Epithelial cell of esophagus (primary cell): ENCODE measurements around the gene PCBP3.
"Not testable (repeated sequence)": the region's sequence is repeated elsewhere in the genome, so short reads cannot be mapped to it uniquely, and the experiment has no call there.

Experiments used
- DNase-seq: peaks from one replicate; pipeline ENCODE4 v3.0.0; 2010; ENCODE audit warnings: low read depth
- H3K4me3 ChIP-seq: 2 replicates; pipeline ENCODE4 v1.5.1; 2011; ENCODE audit warnings: mild to moderate bottlenecking, low read length, control low read depth
- TF ChIP-seq, protein P1 (sequence below): IDR thresholded peaks from 2 replicates; pipeline ENCODE4 v1.5.1; 2011; ENCODE audit warnings: low read depth, mild to moderate bottlenecking, low read length, control low read depth, inconsistent platforms; ENCODE audit not compliant: insufficient read depth; ENCODE audit errors: missing control alignments

Gene PCBP3

DNA sequence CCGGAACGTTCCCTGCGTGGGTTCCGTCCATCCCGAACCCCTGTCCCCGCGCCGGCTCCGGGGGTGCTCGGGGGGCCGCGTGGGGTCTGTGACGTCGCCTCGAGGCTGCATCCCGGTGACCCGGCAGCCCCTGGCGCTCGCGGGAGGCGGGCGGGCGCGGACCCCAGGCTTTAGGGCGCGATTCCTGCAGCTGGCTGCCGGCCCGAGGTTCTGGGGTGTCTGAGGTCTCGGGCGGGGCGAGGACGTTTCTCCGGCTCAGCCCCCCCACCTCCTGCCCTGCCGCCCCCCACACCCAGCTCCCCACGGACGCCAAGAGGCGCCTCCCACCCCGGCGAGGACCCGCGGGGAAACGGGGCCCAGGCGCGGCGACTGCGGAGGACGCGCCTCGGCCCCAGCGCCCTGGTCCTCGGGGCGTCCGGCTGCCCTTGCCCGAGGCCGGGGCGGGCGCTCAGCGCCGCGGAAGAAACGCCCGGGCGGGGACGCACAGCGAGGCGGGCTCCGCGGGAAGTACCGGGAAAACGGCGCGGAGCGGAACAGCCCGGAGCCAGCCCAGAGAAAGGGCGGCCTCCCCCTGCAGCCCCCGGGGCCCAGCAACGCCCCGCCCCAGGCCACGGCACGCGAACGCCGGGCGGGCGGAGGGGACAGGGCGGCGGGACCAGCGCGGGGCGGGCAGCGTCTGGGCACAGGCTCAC is 1.3 kb upstream of the PCBP3 start:
- DNase-seq = no peak
- TF ChIP-seq, protein P1, sequence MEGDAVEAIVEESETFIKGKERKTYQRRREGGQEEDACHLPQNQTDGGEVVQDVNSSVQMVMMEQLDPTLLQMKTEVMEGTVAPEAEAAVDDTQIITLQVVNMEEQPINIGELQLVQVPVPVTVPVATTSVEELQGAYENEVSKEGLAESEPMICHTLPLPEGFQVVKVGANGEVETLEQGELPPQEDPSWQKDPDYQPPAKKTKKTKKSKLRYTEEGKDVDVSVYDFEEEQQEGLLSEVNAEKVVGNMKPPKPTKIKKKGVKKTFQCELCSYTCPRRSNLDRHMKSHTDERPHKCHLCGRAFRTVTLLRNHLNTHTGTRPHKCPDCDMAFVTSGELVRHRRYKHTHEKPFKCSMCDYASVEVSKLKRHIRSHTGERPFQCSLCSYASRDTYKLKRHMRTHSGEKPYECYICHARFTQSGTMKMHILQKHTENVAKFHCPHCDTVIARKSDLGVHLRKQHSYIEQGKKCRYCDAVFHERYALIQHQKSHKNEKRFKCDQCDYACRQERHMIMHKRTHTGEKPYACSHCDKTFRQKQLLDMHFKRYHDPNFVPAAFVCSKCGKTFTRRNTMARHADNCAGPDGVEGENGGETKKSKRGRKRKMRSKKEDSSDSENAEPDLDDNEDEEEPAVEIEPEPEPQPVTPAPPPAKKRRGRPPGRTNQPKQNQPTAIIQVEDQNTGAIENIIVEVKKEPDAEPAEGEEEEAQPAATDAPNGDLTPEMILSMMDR = no peak
- no peak overlapping the region for H3K4me3 ChIP-seq

DNA sequence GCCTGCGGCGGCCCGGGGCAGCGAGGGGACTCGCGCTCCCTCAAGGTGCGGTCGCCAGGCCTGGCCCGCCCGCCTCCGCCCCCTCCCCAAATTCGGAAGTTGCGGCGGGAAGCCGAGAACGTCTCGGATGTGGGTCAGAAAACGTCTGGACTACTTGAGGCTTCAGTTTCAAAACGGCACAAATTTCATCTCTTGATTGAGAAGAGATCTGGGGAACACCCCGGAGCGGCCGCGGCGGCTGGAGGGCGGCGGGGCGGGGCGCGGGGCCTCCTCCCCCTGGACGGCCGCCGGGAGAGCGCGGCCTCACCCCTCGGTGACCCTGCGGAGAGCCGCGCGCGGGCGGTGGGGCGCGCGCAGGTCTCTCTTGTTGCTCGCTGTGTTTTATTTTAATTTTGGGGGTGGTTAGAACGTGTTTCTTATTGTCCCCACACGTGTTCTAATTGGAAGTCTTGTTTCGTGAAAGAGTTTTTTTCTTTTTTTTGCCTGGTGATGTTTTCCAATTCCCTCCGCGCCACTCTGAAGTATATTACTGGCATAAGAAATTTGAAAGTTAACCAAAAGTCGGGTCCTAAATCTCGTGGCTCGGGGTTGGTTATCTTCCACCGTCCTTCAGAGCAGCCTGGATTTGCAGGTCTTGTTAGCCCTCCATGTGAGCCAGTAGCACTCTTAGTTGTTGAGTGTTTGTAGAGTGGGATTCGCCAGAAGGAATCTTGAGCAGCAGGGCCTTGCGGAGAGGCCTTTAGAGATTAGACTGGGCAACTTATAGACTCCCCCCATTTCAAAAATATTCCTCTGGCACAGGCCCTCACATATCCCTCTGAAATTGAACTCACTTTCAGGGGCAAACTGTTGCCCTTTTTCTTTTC is 749 bp downstream of the PCBP3 start:
- no peak for DNase-seq
- TF ChIP-seq, protein P1 = no peak
- no peak overlapping the region for H3K4me3 ChIP-seq

DNA sequence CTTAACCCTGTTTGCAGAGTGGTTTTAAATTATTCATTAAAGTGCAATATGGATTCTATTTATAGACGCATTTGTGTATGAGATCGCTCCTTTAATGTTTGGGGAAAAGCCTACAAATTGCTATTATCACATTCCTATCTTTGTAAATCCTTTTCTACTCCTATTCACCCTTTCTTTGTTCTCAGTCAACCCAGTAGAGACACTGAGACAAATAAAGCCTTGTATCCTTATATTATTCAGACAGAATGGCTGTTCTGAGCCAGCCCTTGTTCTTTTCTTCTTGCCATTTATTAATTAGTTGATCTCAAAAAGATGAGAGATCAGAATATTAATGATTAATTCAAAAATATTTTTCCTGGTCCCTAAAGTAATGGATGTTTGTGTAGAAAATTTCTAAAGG is 8.4 kb downstream of the PCBP3 start:
- H3K4me3 ChIP-seq = no peak overlapping the region
- DNase-seq = no peak
- TF ChIP-seq, protein P1 = no peak

DNA sequence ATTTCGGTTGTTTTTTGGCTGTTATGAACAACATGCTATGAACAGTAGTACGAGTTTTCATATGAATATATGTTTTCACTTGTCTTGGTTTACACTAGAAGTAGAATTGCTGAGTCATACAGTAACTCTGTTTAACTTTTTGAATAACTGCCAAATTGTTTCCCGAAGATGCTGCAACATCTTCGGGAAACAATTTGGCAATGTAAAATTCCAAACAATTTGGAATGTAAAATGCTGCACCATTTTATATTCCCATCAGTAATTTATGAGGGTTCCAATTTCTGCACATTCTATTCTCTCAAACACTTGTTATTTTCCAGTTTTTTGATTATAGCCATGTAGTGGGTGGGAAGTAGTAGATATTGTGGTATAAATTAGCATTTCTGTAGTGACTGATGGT is 11.6 kb downstream of the PCBP3 start:
- TF ChIP-seq, protein P1 = no peak
- no peak overlapping the region for H3K4me3 ChIP-seq
- DNase-seq = no peak

DNA sequence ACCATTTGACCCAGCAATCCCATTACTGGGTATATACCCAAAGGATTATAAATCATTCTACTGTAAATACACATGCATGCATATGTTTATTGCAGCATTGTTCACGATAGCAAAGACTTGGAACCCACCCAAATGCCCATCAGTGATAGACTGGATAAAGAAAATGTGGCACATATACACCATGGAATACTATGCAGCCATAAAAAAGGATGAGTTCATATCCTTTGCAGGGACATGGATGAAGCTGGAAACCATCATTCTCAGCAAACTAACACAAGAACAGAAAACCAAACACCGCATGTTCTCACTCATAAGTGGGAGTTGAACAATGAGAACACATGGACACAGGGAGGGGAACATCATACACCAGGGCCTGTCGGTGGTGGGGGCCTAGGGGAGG is 12.6 kb downstream of the PCBP3 start:
- H3K4me3 ChIP-seq, DNase-seq: not testable (repeated sequence)

DNA sequence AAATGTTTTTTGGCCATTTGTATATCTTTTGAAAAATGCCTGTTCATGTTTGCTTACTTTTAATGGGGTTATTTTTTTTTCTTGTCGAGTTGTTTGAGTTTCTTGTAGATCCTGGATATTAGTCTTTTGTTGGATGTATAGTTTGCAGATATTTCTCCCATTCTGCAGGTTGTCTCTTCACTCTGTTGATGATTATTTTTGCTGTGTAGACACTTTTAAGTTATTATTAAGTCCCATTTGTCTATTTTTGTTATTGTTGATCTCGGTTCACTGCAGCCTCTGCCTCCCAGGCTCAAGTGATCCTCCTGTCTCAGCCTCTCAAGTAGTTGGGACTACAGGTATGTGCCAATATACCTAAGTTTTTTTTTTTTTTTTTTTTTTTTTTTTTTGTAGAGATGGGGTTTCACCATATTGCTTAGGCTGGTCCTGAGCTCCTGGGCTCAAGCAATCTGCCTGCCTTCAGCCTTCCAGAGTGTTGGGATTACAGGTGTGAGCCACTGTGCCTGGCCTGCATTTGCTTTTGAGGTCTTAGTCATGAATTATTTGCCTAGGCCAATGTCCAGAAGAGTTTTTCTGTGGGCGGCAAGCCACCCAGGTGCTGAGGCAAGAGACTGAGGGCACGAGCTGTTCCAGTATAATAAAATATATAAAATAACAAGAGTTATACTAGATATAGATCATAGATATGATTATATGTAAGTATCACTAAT is 18.5 kb downstream of the PCBP3 start:
- not testable (repeated sequence) for H3K4me3 ChIP-seq, DNase-seq

DNA sequence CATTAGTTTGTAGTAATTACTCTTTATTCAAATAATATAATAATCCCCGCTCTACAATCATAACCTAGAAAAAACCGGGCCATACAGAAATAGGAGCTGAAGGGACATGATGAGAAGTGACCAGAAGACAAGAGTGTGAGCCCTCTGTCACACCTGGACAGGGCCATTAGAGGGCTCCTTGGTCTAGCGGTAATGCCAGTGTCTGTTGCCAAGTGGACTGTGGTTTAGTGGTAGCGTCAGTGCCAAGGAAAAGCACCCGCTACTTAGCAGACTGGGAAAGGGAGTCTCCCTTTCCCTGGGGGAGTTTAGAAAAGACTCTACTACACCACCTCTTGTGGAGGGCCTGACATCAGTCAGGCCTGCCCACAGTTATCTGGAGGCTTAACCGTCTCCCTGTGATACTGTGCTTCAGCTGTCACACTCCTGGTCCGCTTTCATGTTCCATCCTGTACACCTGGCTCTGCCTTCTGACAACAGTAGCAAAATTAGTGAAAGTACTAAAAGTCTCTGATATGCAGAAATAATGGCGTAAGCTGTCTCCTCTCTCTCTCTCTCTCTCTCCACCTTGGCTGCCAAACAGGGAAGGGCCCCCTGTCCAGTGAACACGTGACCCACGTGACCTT is 19.2 kb downstream of the PCBP3 start:
- not testable (repeated sequence) for H3K4me3 ChIP-seq

DNA sequence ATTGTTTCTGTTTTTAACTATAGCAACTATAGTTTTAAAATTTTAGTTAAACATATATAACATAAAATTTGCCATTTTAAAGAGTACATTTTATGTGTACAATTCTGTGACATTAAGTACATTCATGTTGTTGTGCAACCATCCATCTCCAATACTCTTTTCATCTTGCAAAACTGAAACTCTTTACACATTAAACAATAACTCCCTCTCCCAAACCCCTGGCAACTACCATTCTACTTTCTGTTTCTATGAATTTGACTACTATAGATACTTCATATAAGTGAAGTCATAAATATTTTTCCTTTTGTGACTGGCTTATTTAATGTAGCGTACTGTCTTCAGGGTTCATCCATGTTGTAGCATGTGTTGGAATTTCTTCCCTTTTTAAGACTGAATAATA is 25.9 kb downstream of the PCBP3 start:
- TF ChIP-seq, protein P1 = no peak
- DNase-seq = no peak
- no peak overlapping the region for H3K4me3 ChIP-seq

More for the DNA sequence above, 19.2 kb downstream of the PCBP3 start:
- DNase-seq = not testable (repeated sequence)
